Measurements from ENCODE around the gene KLF14. TPM values are rescaled to one million over a fixed set of nuclear protein-coding genes. Genes with fewer than 3 reads are reported as not detected.

The KLF14 gene
- total and polyA plus RNA-seq, 2 of the 4 experiments (the other 2 are of a cell fraction), result 0.05 TPM; not detected in 1

- no peak overlapping the region for H3K18ac ChIP-seq (ENCODE audit: low read depth, low read length)
- ATAC-seq (ENCODE audit: low read depth) (no peak), DNase-seq (no peak)
- TF ChIP-seq RFX5 (IDR thresholded peaks at IDR 0.05; ENCODE audit: low read depth, low read length) (no peak), MAFK (IDR thresholded peaks at IDR 0.05; ENCODE audit: low read depth, low read length) (no peak), CHD1 (IDR thresholded peaks at IDR 0.05; ENCODE audit: low read depth, low read length) (no peak), CEBPB (IDR thresholded peaks at IDR 0.05; ENCODE audit: low read depth, low read length) (no peak), ELK1 (IDR thresholded peaks at IDR 0.05; ENCODE audit: borderline replicate concordance, low read depth, low read length) (no peak), CTCF (conservative IDR thresholded peaks at IDR 0.05; ENCODE audit: low read depth, low read length) (no peak), MXI1 (IDR thresholded peaks at IDR 0.05; ENCODE audit: borderline replicate concordance, low read depth, low read length) (no peak), RCOR1 (IDR thresholded peaks at IDR 0.05; ENCODE audit: insufficient replicate concordance, low read length) (no peak), SMC3 (IDR thresholded peaks at IDR 0.05; ENCODE audit: low read depth, low read length) (no peak), RAD21 (IDR thresholded peaks at IDR 0.05; ENCODE audit: low read length) (no peak), FOS (IDR thresholded peaks at IDR 0.05; ENCODE audit: low read depth, low read length) (no peak), USF2 (IDR thresholded peaks at IDR 0.05; ENCODE audit: low read depth, low read length) (no peak), BHLHE40 (IDR thresholded peaks at IDR 0.05; ENCODE audit: low read depth, low read length) (no peak), NFE2L2 (IDR thresholded peaks at IDR 0.05; ENCODE audit: low read depth, low read length) (no peak), MAZ (IDR thresholded peaks at IDR 0.05; ENCODE audit: borderline replicate concordance, low read depth, low read length) (no peak), POLR2A (IDR thresholded peaks at IDR 0.05; ENCODE audit: low read depth, low read length) (no peak)
- ChIA-PET POLR2A (ENCODE audit: unreplicated experiment) (no interaction called here), CTCF (interaction anchor here (1.0 kb wide), 1 partner anchor 11 kb away, joined by 3 read pairs; no protein-coding TSS in a partner anchor)
- no peak overlapping the region for H3K23ac ChIP-seq (ENCODE audit: low read depth, low read length)
- no peaks in the 10 kb centered on the region for H4K20me1 ChIP-seq (ENCODE audit: insufficient read depth, low read length)
- H3K36me3 ChIP-seq (ENCODE audit: control insufficient read depth, insufficient read depth, low read length), result no peaks in the 10 kb centered on the region
- intact Hi-C loops (cut with micrococcal nuclease) (no loop called here), in situ Hi-C loops (cut with MboI; ENCODE audit: low sequenced_read_pairs) (no loop called here), dilution Hi-C loops (cut with HindIII; ENCODE audit: low sequenced_read_pairs, unreplicated experiment) (no loop called here)
- no peaks in the 10 kb centered on the region for H3K9me1 ChIP-seq (ENCODE audit: insufficient read depth, low read length)
- H2AK9ac ChIP-seq (replicated peaks; ENCODE audit: low read depth, low read length, poor library complexity), result no peak overlapping the region
- no CpG with 5 or more reads among the region's 1 CpG for WGBS, 2 experiments (ENCODE audit: extremely low coverage in 2 of 2, insufficient read length in 1 of 2)
- H3K79me1 ChIP-seq (ENCODE audit: low read depth in 1 of 2, low read length in 2 of 2), result no peaks in the 10 kb centered on the region
- no peak overlapping the region for H4K8ac ChIP-seq (ENCODE audit: low read depth in 2 of 2, low read length in 2 of 2)
- no peak overlapping the region for H4K91ac ChIP-seq (ENCODE audit: insufficient read depth, low read depth, low read length)
- no peak overlapping the region for H2BK20ac ChIP-seq (ENCODE audit: low read depth, low read length)
- no peak overlapping the region for H3K27ac ChIP-seq (ENCODE audit: insufficient read depth, low read length)
- H4K5ac ChIP-seq (ENCODE audit: low read depth, low read length), result no peak overlapping the region
- H3K4me1 ChIP-seq (ENCODE audit: control insufficient read depth, insufficient read depth, low read length), result no peaks in the 10 kb centered on the region
- no TSS peak for BruUV-seq (replicated peaks)
- H3K4me2 ChIP-seq (ENCODE audit: low read depth, low read length), result no peak overlapping the region
- H2AK5ac ChIP-seq (ENCODE audit: low read depth, low read length), result no peak overlapping the region
- peaks cover under 1% of the 10 kb centered on the region for H3K27me3 ChIP-seq (ENCODE audit: control insufficient read depth, insufficient read depth, low read length)
- H2BK120ac ChIP-seq (ENCODE audit: low read depth, low read length), result no peak overlapping the region
- no peak overlapping the region for H2BK5ac ChIP-seq (ENCODE audit: low read depth, low read length, poor library complexity, severe bottlenecking)
- H2BK15ac ChIP-seq (ENCODE audit: low read depth, low read length), result no peak overlapping the region
- no peak overlapping the region for H3K14ac ChIP-seq (replicated peaks; ENCODE audit: low read depth, low read length)
- no peak overlapping the region for H3K9ac ChIP-seq (ENCODE audit: low read depth, low read length)
- H3K56ac ChIP-seq (ENCODE audit: extremely low read depth, insufficient read depth, low read length), result no peak overlapping the region
- H3K4ac ChIP-seq (ENCODE audit: low read depth, low read length), result no peak overlapping the region
- peaks cover 12% of the 10 kb centered on the region for H3K9me3 ChIP-seq (ENCODE audit: control insufficient read depth, insufficient read depth, low read length)
- H3K4me3 ChIP-seq (ENCODE audit: insufficient read depth, low read depth, low read length), result no peak overlapping the region
- H2AFZ ChIP-seq (replicated peaks; ENCODE audit: low read length, poor library complexity), result no peak overlapping the region
Measured at GRCh38 chr7:130768854-130769253, 34.8 kb upstream of the KLF14 start.
